Chondrocyte (in vitro differentiated cells): Measurements from ENCODE around the gene THSD4. TPM values are rescaled to one million over a fixed set of nuclear protein-coding genes. Genes with fewer than 3 reads are reported as not detected.

Experiments
- DNase-seq: peaks from one replicate; pipeline ENCODE4 v3.0.0; 2021; ENCODE audit warnings: mixed read lengths, low spot score
- H3K27ac Mint-ChIP-seq: one replicate; pipeline ENCODE4 v1.8.0; 2021; ENCODE audit warnings: mild to moderate bottlenecking, moderate library complexity, mixed read lengths; ENCODE audit not compliant: unreplicated experiment
- H3K27me3 Mint-ChIP-seq: 2 replicates; pipeline ENCODE4 v1.8.0; 2021; ENCODE audit warnings: low read depth, mixed read lengths
- H3K36me3 Mint-ChIP-seq: 2 replicates; pipeline ENCODE4 v1.8.0; 2021; ENCODE audit warnings: low read depth, mixed read lengths
- H3K4me1 Mint-ChIP-seq: 2 replicates; pipeline ENCODE4 v1.8.0; 2021; ENCODE audit warnings: low read depth, mild to moderate bottlenecking, mixed read lengths
- H3K4me3 Mint-ChIP-seq: one replicate; pipeline ENCODE4 v1.8.0; 2021; ENCODE audit warnings: mild to moderate bottlenecking, moderate library complexity, mixed read lengths; ENCODE audit not compliant: unreplicated experiment
- H3K9me3 Mint-ChIP-seq: 2 replicates; pipeline ENCODE4 v1.8.0; 2021; ENCODE audit warnings: low read depth, mixed read lengths
- CTCF ChIP-seq: fragments of 200-600 bp; sonication (generic); IDR thresholded peaks from 2 replicates; pipeline ENCODE4 v1.5.0; 2021; ENCODE audit warnings: antibody characterized with exemption, mild to moderate bottlenecking, moderate library complexity
- total RNA-seq: library from RNA; stranded (reverse); gene quantifications from 3 replicates; pipeline ENCODE4 v1.2.1, GENCODE V29; 2021

The THSD4 gene
- total RNA-seq, 1 donor from 2014 or later = 3.4 TPM

GRCh38 chr15:71133747-71134472 lies 18.6 kb downstream of the THSD4 start:
- no peak overlapping the region for H3K4me3 Mint-ChIP-seq
- H3K27ac Mint-ChIP-seq = no peak overlapping the region
- no peaks in the 10 kb centered on the region for H3K36me3 Mint-ChIP-seq
- TF ChIP-seq CTCF = no peak
- peaks cover 15% of the 10 kb centered on the region for H3K4me1 Mint-ChIP-seq
- H3K27me3 Mint-ChIP-seq = no peaks in the 10 kb centered on the region
- no peak for DNase-seq
- no peaks in the 10 kb centered on the region for H3K9me3 Mint-ChIP-seq

GRCh38 chr15:71136159-71136783 lies 21.0 kb downstream of the THSD4 start:
- no peak for DNase-seq
- H3K27ac Mint-ChIP-seq = peak overlapping the region; percentile 6
- H3K27me3 Mint-ChIP-seq = no peaks in the 10 kb centered on the region
- H3K4me1 Mint-ChIP-seq = peaks cover 15% of the 10 kb centered on the region
- no peaks in the 10 kb centered on the region for H3K36me3 Mint-ChIP-seq
- peaks cover 4% of the 10 kb centered on the region for H3K9me3 Mint-ChIP-seq
- H3K4me3 Mint-ChIP-seq = no peak overlapping the region
- no peak for TF ChIP-seq CTCF

GRCh38 chr15:71136793-71137518 lies 21.7 kb downstream of the THSD4 start:
- peak; percentile 33 for TF ChIP-seq CTCF
- no peak for DNase-seq
- Mint-ChIP-seq H3K27me3 (no peaks in the 10 kb centered on the region), H3K4me1 (peaks cover 15% of the 10 kb centered on the region), H3K9me3 (peaks cover 4% of the 10 kb centered on the region), H3K4me3 (no peak overlapping the region), H3K27ac (no peak overlapping the region), H3K36me3 (no peaks in the 10 kb centered on the region)

GRCh38 chr15:71138473-71138872 lies 23.2 kb downstream of the THSD4 start:
- DNase-seq = no peak
- no peak overlapping the region for H3K4me3 Mint-ChIP-seq
- no peaks in the 10 kb centered on the region for H3K27me3 Mint-ChIP-seq
- TF ChIP-seq CTCF = no peak
- no peak overlapping the region for H3K27ac Mint-ChIP-seq
- no peaks in the 10 kb centered on the region for H3K36me3 Mint-ChIP-seq
- peaks cover 15% of the 10 kb centered on the region for H3K4me1 Mint-ChIP-seq
- H3K9me3 Mint-ChIP-seq = peaks cover 4% of the 10 kb centered on the region

- Mint-ChIP-seq H3K9me3 (peaks cover 4% of the 10 kb centered on the region), H3K27me3 (no peaks in the 10 kb centered on the region)
Measured at GRCh38 chr15:71139241-71139640, 24.0 kb downstream of the THSD4 start.

More at GRCh38 chr15:71139241-71139640, 24.0 kb downstream of the THSD4 start:
- Mint-ChIP-seq H3K36me3 (no peaks in the 10 kb centered on the region), H3K4me1 (peaks cover 13% of the 10 kb centered on the region), H3K4me3 (no peak overlapping the region), H3K27ac (no peak overlapping the region)
- no peak for DNase-seq
- TF ChIP-seq CTCF = no peak
